HG02840 (cell line): ENCODE measurements around the gene SOX13.

Source experiments
- ATAC-seq: cut with Tn5 transposase; IDR thresholded peaks from one replicate; pipeline ENCODE4 v1.9.1; 2021; ENCODE audit warnings: mild to moderate bottlenecking, moderate library complexity, moderate number of reproducible peaks; ENCODE audit not compliant: unreplicated experiment, low FRiP score

The SOX13 gene

GRCh38 chr1:204176049-204176448, 103.1 kb downstream of the SOX13 start:
- no peak for ATAC-seq

GRCh38 chr1:204177133-204177532, 104.2 kb downstream of the SOX13 start:
- ATAC-seq, result no peak
